ENCODE data around the gene ERO1B. TPM values are rescaled to one million over a fixed set of nuclear protein-coding genes. Genes with fewer than 3 reads are reported as not detected.

Gene ERO1B
- total RNA-seq, 6 donors from 2014 or later = 4.1 to 14.5 (median 6.8) TPM

DNA sequence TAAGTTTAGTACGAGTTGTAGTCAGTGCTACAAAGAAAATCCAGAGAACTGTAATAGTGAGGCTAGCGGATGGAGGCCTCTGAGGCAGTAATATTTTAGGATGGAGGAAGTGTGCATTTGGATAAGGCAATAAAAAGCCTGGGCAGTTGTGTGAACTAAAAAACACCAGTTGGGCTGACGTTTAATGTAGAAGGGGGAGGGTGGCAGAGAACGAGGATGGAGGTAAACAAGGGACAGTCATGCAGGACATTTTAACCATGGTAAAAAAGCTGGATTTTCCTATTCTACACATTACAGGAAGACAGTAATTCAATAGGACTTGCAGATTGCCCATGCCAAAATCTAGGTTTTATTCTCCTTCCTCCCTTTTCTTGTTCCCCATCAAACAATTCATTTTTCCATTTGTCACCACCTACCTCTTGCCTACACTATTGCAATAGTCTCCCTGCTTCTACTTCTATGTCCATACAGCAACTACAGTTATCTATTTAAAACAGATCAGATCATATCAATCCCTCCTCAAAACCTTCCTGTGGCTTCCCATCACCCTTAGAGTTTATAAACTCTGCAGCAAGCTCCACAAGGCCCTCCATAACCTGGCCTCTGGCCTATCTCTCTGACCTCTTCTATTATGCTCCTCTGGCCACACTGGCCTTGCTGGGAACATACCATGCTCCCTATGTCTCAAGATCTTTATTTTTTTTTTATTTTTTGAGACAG, 27.7 kb downstream of the ERO1B start:
- no peaks in the 10 kb centered on the region for H3K27me3 ChIP-seq
- no peak for ATAC-seq (ENCODE audit: low FRiP score in 2 of 2)
- TF ChIP-seq POLR2A (IDR thresholded peaks at IDR 0.05) (no peak), POLR2AphosphoS5 (IDR thresholded peaks at IDR 0.05) (no peak), EP300 (IDR thresholded peaks at IDR 0.05) (no peak)
- TF ChIP-seq, protein P1, sequence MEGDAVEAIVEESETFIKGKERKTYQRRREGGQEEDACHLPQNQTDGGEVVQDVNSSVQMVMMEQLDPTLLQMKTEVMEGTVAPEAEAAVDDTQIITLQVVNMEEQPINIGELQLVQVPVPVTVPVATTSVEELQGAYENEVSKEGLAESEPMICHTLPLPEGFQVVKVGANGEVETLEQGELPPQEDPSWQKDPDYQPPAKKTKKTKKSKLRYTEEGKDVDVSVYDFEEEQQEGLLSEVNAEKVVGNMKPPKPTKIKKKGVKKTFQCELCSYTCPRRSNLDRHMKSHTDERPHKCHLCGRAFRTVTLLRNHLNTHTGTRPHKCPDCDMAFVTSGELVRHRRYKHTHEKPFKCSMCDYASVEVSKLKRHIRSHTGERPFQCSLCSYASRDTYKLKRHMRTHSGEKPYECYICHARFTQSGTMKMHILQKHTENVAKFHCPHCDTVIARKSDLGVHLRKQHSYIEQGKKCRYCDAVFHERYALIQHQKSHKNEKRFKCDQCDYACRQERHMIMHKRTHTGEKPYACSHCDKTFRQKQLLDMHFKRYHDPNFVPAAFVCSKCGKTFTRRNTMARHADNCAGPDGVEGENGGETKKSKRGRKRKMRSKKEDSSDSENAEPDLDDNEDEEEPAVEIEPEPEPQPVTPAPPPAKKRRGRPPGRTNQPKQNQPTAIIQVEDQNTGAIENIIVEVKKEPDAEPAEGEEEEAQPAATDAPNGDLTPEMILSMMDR (IDR thresholded peaks at IDR 0.05) = no peak

GRCh38 chr1:236253119-236253518, 28.6 kb downstream of the ERO1B start:
- H3K27me3 ChIP-seq = no peaks in the 10 kb centered on the region
- H3K9me3 ChIP-seq = peaks cover 1 to 6% (median 6%) of the 10 kb centered on the region in 4 donors
- DNase-seq (no peak), ATAC-seq (ENCODE audit: low FRiP score in 2 of 2) (no peak)
- no peaks in the 10 kb centered on the region for H3K4me1 ChIP-seq
- TF ChIP-seq POLR2AphosphoS5 (IDR thresholded peaks at IDR 0.05) (no peak), POLR2A (IDR thresholded peaks at IDR 0.05) (no peak), EP300 (IDR thresholded peaks at IDR 0.05) (no peak)
- TF ChIP-seq, protein P1 (IDR thresholded peaks at IDR 0.05) = no peak
- no peak overlapping the region for H3K27ac ChIP-seq
- H3K4me3 ChIP-seq = no peak overlapping the region
- 85 to 95% methylated on average over 1 of the region's 1 CpG for WGBS, 2 donors
- peaks cover 0 to 3% (median 0%) of the 10 kb centered on the region in 4 donors for H3K36me3 ChIP-seq

More for the DNA sequence above, 27.7 kb downstream of the ERO1B start:
- Histone ChIP-seq H3K9me3 (peaks cover 7 to 16% (median 12%) of the 10 kb centered on the region in 4 donors), H3K4me1 (no peaks in the 10 kb centered on the region), H3K27ac (no peak overlapping the region), H3K36me3 (peaks cover 0 to 3% (median 0%) of the 10 kb centered on the region in 4 donors), H3K4me3 (no peak overlapping the region)
- WGBS, 2 donors = 70 to 82% methylated on average over 4 of the region's 4 CpGs
- no peak for DNase-seq

GRCh38 chr1:236251587-236251986, 30.2 kb downstream of the ERO1B start:
- 92 to 100% methylated on average over 1 of the region's 1 CpG for WGBS, 2 donors
- Histone ChIP-seq H3K9me3 (no peaks in the 10 kb centered on the region), H3K4me3 (no peak overlapping the region), H3K27me3 (no peaks in the 10 kb centered on the region), H3K27ac (no peak overlapping the region), H3K4me1 (no peaks in the 10 kb centered on the region), H3K36me3 (peaks cover 0 to 3% (median 0%) of the 10 kb centered on the region in 4 donors)
- DNase-seq (no peak), ATAC-seq (ENCODE audit: low FRiP score in 2 of 2) (no peak)
- TF ChIP-seq POLR2A (IDR thresholded peaks at IDR 0.05) = no peak
- TF ChIP-seq, protein P1 (IDR thresholded peaks at IDR 0.05) = no peak
- TF ChIP-seq POLR2AphosphoS5 (IDR thresholded peaks at IDR 0.05) = no peak
- TF ChIP-seq EP300 (IDR thresholded peaks at IDR 0.05) = no peak

- no peaks in the 10 kb centered on the region for H3K4me1 ChIP-seq
- no peak overlapping the region for H3K27ac ChIP-seq
- H3K36me3 ChIP-seq = peaks cover 0 to 13% (median 0%) of the 10 kb centered on the region in 4 donors
- TF ChIP-seq, protein P1 (IDR thresholded peaks at IDR 0.05) = no peak
- no peak for TF ChIP-seq EP300 (IDR thresholded peaks at IDR 0.05)
- no peaks in the 10 kb centered on the region for H3K9me3 ChIP-seq
- WGBS, 2 donors = 99% methylated on average over 3 of the region's 3 CpGs
- no peaks in the 10 kb centered on the region for H3K27me3 ChIP-seq
- H3K4me3 ChIP-seq = no peak overlapping the region
- no peak for DNase-seq
- no peak for ATAC-seq (ENCODE audit: low FRiP score in 2 of 2)
Observed at GRCh38 chr1:236247286-236247685, 34.5 kb downstream of the ERO1B start.

DNA sequence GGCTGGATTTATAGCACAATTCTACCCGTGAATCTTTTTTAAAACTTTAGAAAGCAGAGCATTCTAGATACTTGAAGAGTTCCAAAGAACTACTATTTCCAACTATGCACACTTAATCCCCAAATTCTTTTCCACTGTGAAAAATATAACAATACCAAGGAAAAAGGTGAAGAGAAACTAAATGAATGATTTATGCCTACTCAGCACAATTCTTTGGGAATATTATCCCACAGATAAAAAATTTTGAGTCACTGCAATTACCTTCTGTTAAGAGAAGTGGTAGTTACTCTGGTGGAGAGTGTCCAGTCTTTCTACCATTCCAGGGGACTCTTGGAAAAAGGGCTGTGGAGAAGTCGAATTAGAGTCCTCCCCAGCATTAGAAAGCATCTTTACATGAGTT, 39.2 kb downstream of the ERO1B start:
- Histone ChIP-seq H3K4me1 (no peaks in the 10 kb centered on the region), H3K36me3 (peaks cover 0 to 12% (median 0%) of the 10 kb centered on the region in 4 donors), H3K27ac (no peak overlapping the region), H3K9me3 (no peaks in the 10 kb centered on the region), H3K27me3 (no peaks in the 10 kb centered on the region), H3K4me3 (no peak overlapping the region)
- ATAC-seq (ENCODE audit: low FRiP score in 2 of 2) (no peak), DNase-seq (no peak)
- WGBS, 2 donors = 74 to 95% methylated on average over 2 of the region's 2 CpGs
- TF ChIP-seq POLR2AphosphoS5 (IDR thresholded peaks at IDR 0.05) = no peak
- TF ChIP-seq POLR2A (IDR thresholded peaks at IDR 0.05) = no peak
- no peak for TF ChIP-seq EP300 (IDR thresholded peaks at IDR 0.05)

All from upper lobe of left lung (tissue), 6 donors.